HEK293 (cell line): Measurements from ENCODE around the gene SLC6A9.

Source experiments
- CTCF ChIP-seq: fragments of 450-650 bp; formaldehyde crosslinking; IDR thresholded peaks from 2 replicates; pipeline ENCODE4 v1.5.1; 2016; ENCODE audit warnings: missing biosample characterization, missing genetic modification characterization
- HIC1 ChIP-seq: fragments of 450-650 bp; formaldehyde crosslinking; IDR thresholded peaks from 2 replicates; pipeline ENCODE4 v1.5.1; 2016; ENCODE audit warnings: missing biosample characterization, missing genetic modification characterization
- MYNN ChIP-seq: fragments of 450-650 bp; formaldehyde crosslinking; IDR thresholded peaks from 2 replicates; pipeline ENCODE4 v1.5.1; 2016; ENCODE audit warnings: missing biosample characterization, missing genetic modification characterization, borderline replicate concordance
- REST ChIP-seq: fragments of 450-650 bp; formaldehyde crosslinking; IDR thresholded peaks from 2 replicates; pipeline ENCODE4 v1.5.1; 2016; ENCODE audit warnings: missing biosample characterization, missing genetic modification characterization
- ZFP69B ChIP-seq: fragments of 450-650 bp; formaldehyde crosslinking; IDR thresholded peaks from 2 replicates; pipeline ENCODE4 v1.5.1; 2016; ENCODE audit warnings: missing biosample characterization, missing genetic modification characterization
- ZNF112 ChIP-seq: fragments of 450-650 bp; formaldehyde crosslinking; IDR thresholded peaks from 2 replicates; pipeline ENCODE4 v1.5.0; 2017; ENCODE audit warnings: missing biosample characterization, missing genetic modification characterization
- ZNF302 ChIP-seq: fragments of 450-650 bp; formaldehyde crosslinking; IDR thresholded peaks from 2 replicates; pipeline ENCODE4 v1.5.1; 2016; ENCODE audit warnings: missing biosample characterization, missing genetic modification characterization, low read depth
- ZNF626 ChIP-seq: fragments of 450-650 bp; sonication (Bioruptor Pico); formaldehyde crosslinking; IDR thresholded peaks from 2 replicates; pipeline ENCODE4 v1.5.1; 2018; ENCODE audit warnings: missing biosample characterization, missing genetic modification characterization, inconsistent platforms
- ZNF707 ChIP-seq: fragments of 450-650 bp; formaldehyde crosslinking; IDR thresholded peaks from 2 replicates; pipeline ENCODE4 v1.5.1; 2016; ENCODE audit warnings: missing biosample characterization, missing genetic modification characterization
- ZNF776 ChIP-seq: fragments of 450-650 bp; formaldehyde crosslinking; IDR thresholded peaks from 2 replicates; pipeline ENCODE4 v1.5.0; 2017; ENCODE audit warnings: missing biosample characterization, missing genetic modification characterization, borderline replicate concordance
- ZNF785 ChIP-seq: fragments of 450-650 bp; formaldehyde crosslinking; IDR thresholded peaks from 2 replicates; pipeline ENCODE4 v1.5.1; 2016; ENCODE audit warnings: missing biosample characterization, missing genetic modification characterization
- ZSCAN23 ChIP-seq: fragments of 450-650 bp; formaldehyde crosslinking; IDR thresholded peaks from 2 replicates; pipeline ENCODE4 v1.5.1; 2016; ENCODE audit warnings: missing biosample characterization, missing genetic modification characterization
- TF ChIP-seq, protein P1 (sequence below): fragments of 450-650 bp; formaldehyde crosslinking; IDR thresholded peaks from 2 replicates; pipeline ENCODE4 v1.5.1; 2016; ENCODE audit warnings: missing biosample characterization, missing genetic modification characterization

DNA sequence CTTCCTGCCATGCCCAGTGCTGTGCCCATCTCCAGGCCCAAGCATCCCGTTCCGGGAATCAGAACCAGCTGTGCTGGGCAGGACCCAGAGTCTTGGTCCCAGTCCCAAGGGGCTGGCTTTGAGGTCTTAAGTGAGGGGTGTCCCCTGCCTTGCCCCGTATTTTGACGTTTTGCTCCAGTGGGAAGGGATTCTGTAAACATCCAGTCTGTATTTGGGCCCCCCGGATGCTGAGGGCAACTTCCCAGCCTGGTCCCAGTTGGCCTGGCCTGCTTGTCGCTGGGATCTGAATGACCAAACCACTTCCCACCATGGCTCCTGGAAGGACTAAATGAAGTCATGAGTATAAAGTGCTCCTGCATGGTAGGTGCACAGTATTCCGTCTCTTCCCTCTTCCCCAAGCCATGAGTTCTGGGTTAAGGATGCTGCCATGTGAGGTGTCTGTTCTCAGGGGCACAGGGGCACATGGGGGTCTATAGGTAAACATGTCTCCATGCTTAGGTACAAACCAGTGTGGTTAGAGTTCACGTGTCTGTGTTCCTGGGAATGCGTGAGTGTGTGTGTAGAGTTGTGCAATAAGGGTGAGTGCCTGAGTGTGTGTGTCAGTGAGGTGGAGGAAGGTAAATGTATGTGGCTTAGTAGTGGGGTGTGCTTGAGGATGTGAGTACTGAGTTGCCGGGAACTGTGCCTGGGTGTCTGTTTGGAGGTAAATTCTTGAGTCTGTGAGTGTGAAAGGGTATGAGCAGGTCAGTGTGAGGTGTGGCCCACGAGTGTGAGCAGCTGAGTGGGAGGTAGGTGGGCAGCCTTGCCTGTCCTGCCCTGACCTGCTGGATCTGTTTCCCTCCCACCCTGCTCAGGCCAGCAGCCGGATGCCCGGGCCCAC is 50.8 kb downstream of the SLC6A9 start:
- TF ChIP-seq HIC1 (tag by site-specific recombination) (no peak), CTCF (tag by site-specific recombination) (no peak), ZNF776 (tag by site-specific recombination) (no peak), ZSCAN23 (tag by site-specific recombination) (no peak), MYNN (no peak), ZFP69B (tag by site-specific recombination) (no peak), ZNF626 (tag by site-specific recombination) (no peak), REST (tag by site-specific recombination) (no peak), ZNF302 (no peak), ZNF707 (tag by site-specific recombination) (no peak), ZNF112 (no peak; the same call in 1 of the 2 replicates), ZNF785 (tag by site-specific recombination) (no peak)
- TF ChIP-seq, protein P1, sequence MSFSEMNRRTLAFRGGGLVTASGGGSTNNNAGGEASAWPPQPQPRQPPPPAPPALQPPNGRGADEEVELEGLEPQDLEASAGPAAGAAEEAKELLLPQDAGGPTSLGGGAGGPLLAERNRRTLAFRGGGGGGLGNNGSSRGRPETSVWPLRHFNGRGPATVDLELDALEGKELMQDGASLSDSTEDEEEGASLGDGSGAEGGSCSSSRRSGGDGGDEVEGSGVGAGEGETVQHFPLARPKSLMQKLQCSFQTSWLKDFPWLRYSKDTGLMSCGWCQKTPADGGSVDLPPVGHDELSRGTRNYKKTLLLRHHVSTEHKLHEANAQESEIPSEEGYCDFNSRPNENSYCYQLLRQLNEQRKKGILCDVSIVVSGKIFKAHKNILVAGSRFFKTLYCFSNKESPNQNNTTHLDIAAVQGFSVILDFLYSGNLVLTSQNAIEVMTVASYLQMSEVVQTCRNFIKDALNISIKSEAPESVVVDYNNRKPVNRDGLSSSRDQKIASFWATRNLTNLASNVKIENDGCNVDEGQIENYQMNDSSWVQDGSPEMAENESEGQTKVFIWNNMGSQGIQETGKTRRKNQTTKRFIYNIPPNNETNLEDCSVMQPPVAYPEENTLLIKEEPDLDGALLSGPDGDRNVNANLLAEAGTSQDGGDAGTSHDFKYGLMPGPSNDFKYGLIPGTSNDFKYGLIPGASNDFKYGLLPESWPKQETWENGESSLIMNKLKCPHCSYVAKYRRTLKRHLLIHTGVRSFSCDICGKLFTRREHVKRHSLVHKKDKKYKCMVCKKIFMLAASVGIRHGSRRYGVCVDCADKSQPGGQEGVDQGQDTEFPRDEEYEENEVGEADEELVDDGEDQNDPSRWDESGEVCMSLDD (tag by site-specific recombination), result no peak
